NOMO-1 (cell line): ENCODE data around the gene AGPAT4.
"Not testable (repeated sequence)": the region's sequence is repeated elsewhere in the genome, so short reads cannot be mapped to it uniquely, and the experiment has no call there.

Experiments
- DNase-seq, 2 experiments: peaks; one replicate each; lab custom pipeline; 2025; ENCODE audit not compliant: unreplicated experiment in 2 of 2; lab: John Stamatoyannopoulos, UW

Gene AGPAT4

GRCh38 chr6:161228921-161229591 lies 44.8 kb downstream of the AGPAT4 start:
- DNase-seq = peak; percentile 66 to 95

- no peak for DNase-seq
Observed at GRCh38 chr6:161228096-161228495, 45.8 kb downstream of the AGPAT4 start.

- no peak for DNase-seq
Observed at GRCh38 chr6:161227004-161227960, 46.6 kb downstream of the AGPAT4 start.

- DNase-seq = no peak
Observed at GRCh38 chr6:161226009-161226964, 47.6 kb downstream of the AGPAT4 start.

- DNase-seq = no peak
Observed at GRCh38 chr6:161225681-161226008, 48.2 kb downstream of the AGPAT4 start.

- not testable (repeated sequence) for DNase-seq
Observed at GRCh38 chr6:161224951-161225680, 48.7 kb downstream of the AGPAT4 start.

GRCh38 chr6:161223646-161224045 lies 50.2 kb downstream of the AGPAT4 start:
- DNase-seq = no peak

- DNase-seq = no peak
Observed at GRCh38 chr6:161222706-161223234, 51.1 kb downstream of the AGPAT4 start.

GRCh38 chr6:161220346-161220745 lies 53.5 kb downstream of the AGPAT4 start:
- DNase-seq = peak; percentile 39 to 56

GRCh38 chr6:161219680-161220079 lies 54.2 kb downstream of the AGPAT4 start:
- DNase-seq = no peak

GRCh38 chr6:161218222-161218621 lies 55.6 kb downstream of the AGPAT4 start:
- DNase-seq = no peak

GRCh38 chr6:161217628-161218027 lies 56.2 kb downstream of the AGPAT4 start:
- DNase-seq = no peak

- no peak for DNase-seq
Observed at GRCh38 chr6:161216616-161217205, 57.1 kb downstream of the AGPAT4 start.

- peak; percentile 24 to 37 for DNase-seq
Observed at GRCh38 chr6:161215876-161216615, 57.8 kb downstream of the AGPAT4 start.

- no peak for DNase-seq
Observed at GRCh38 chr6:161215193-161215592, 58.7 kb downstream of the AGPAT4 start.

- DNase-seq = no peak
Observed at GRCh38 chr6:161214722-161215121, 59.1 kb downstream of the AGPAT4 start.

GRCh38 chr6:161212902-161213301 lies 61.0 kb downstream of the AGPAT4 start:
- DNase-seq = no peak

- no peak for DNase-seq
Observed at GRCh38 chr6:161211380-161212035, 62.4 kb downstream of the AGPAT4 start.
